ENCODE data around the gene LIM2. TPM values are rescaled to one million over a fixed set of nuclear protein-coding genes. Genes with fewer than 3 reads are reported as not detected.

LIM2 gene
- total RNA-seq, 4 donors from 2014 or later, result not detected

GRCh38 chr19:51375504-51376221, 12.1 kb downstream of the LIM2 start:
- no peak overlapping the region for H3K4me3 ChIP-seq
- H3K9me3 ChIP-seq, result no peaks in the 10 kb centered on the region
- ATAC-seq, result no peak
- H3K27ac ChIP-seq, result no peak overlapping the region
- no peak for DNase-seq
- in situ Hi-C loops (cut with MboI; ENCODE audit: low sequenced_read_pairs in 4 of 4), result no loop called here
- TF ChIP-seq POLR2A (IDR thresholded peaks at IDR 0.05), result no peak
- TF ChIP-seq, protein P1, sequence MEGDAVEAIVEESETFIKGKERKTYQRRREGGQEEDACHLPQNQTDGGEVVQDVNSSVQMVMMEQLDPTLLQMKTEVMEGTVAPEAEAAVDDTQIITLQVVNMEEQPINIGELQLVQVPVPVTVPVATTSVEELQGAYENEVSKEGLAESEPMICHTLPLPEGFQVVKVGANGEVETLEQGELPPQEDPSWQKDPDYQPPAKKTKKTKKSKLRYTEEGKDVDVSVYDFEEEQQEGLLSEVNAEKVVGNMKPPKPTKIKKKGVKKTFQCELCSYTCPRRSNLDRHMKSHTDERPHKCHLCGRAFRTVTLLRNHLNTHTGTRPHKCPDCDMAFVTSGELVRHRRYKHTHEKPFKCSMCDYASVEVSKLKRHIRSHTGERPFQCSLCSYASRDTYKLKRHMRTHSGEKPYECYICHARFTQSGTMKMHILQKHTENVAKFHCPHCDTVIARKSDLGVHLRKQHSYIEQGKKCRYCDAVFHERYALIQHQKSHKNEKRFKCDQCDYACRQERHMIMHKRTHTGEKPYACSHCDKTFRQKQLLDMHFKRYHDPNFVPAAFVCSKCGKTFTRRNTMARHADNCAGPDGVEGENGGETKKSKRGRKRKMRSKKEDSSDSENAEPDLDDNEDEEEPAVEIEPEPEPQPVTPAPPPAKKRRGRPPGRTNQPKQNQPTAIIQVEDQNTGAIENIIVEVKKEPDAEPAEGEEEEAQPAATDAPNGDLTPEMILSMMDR (IDR thresholded peaks at IDR 0.05 in 4 of 5, conservative IDR thresholded peaks at IDR 0.05 in 1 of 5), result no peak
- intact Hi-C loops (cut with DNase I; ENCODE audit: low total_unique reads), result no loop called here
- H3K36me3 ChIP-seq, result no peaks in the 10 kb centered on the region
- H3K27me3 ChIP-seq, result no peaks in the 10 kb centered on the region
- no peaks in the 10 kb centered on the region for H3K4me1 ChIP-seq

- H3K27me3 ChIP-seq, result no peaks in the 10 kb centered on the region
- no peaks in the 10 kb centered on the region for H3K9me3 ChIP-seq
- in situ Hi-C loops (cut with MboI; ENCODE audit: low sequenced_read_pairs in 4 of 4) (no loop called here), intact Hi-C loops (cut with DNase I; ENCODE audit: low total_unique reads) (no loop called here)
- TF ChIP-seq, protein P1 (IDR thresholded peaks at IDR 0.05 in 4 of 5, conservative IDR thresholded peaks at IDR 0.05 in 1 of 5), result no peak
- TF ChIP-seq POLR2A (IDR thresholded peaks at IDR 0.05), result no peak
- ATAC-seq (no peak), DNase-seq (no peak)
- H3K36me3 ChIP-seq, result no peaks in the 10 kb centered on the region
- no peaks in the 10 kb centered on the region for H3K4me1 ChIP-seq
- no peak within 1 kb of the TSS for H3K27ac ChIP-seq
- no peak within 1 kb of the TSS for H3K4me3 ChIP-seq
These were observed 14.9 kb downstream of the LIM2 start, which contains the start of gene NKG7 for GRCh38 chr19:51372649-51373504. Gene NKG7 (minus strand): TSS chr19:51372654. CDS start chr19:51372535, 119 bp downstream.

GRCh38 chr19:51372021-51372648, 15.6 kb downstream of the LIM2 start:
- H3K4me1 ChIP-seq, result no peaks in the 10 kb centered on the region
- H3K27me3 ChIP-seq, result no peaks in the 10 kb centered on the region
- no peak overlapping the region for H3K27ac ChIP-seq
- TF ChIP-seq, protein P1 (IDR thresholded peaks at IDR 0.05 in 4 of 5, conservative IDR thresholded peaks at IDR 0.05 in 1 of 5), result no peak
- TF ChIP-seq POLR2A (IDR thresholded peaks at IDR 0.05), result no peak
- intact Hi-C loops (cut with DNase I; ENCODE audit: low total_unique reads) (no loop called here), in situ Hi-C loops (cut with MboI; ENCODE audit: low sequenced_read_pairs in 4 of 4) (no loop called here)
- no peaks in the 10 kb centered on the region for H3K36me3 ChIP-seq
- DNase-seq (no peak), ATAC-seq (no peak)
- H3K9me3 ChIP-seq, result no peaks in the 10 kb centered on the region
- H3K4me3 ChIP-seq, result no peak overlapping the region

- ATAC-seq (no peak), DNase-seq (no peak)
- H3K27me3 ChIP-seq, result no peaks in the 10 kb centered on the region
- H3K4me1 ChIP-seq, result no peaks in the 10 kb centered on the region
- H3K9me3 ChIP-seq, result no peaks in the 10 kb centered on the region
- in situ Hi-C loops (cut with MboI; ENCODE audit: low sequenced_read_pairs in 4 of 4) (no loop called here), intact Hi-C loops (cut with DNase I; ENCODE audit: low total_unique reads) (no loop called here)
- H3K27ac ChIP-seq, result no peak overlapping the region
- H3K4me3 ChIP-seq, result no peak overlapping the region
- TF ChIP-seq, protein P1 (IDR thresholded peaks at IDR 0.05 in 4 of 5, conservative IDR thresholded peaks at IDR 0.05 in 1 of 5), result no peak
- TF ChIP-seq POLR2A (IDR thresholded peaks at IDR 0.05), result no peak
- no peaks in the 10 kb centered on the region for H3K36me3 ChIP-seq
These were observed 16.5 kb downstream of the LIM2 start for GRCh38 chr19:51371186-51371690.
